Measurements from ENCODE around the gene IGDCC3.

Gene IGDCC3

DNA sequence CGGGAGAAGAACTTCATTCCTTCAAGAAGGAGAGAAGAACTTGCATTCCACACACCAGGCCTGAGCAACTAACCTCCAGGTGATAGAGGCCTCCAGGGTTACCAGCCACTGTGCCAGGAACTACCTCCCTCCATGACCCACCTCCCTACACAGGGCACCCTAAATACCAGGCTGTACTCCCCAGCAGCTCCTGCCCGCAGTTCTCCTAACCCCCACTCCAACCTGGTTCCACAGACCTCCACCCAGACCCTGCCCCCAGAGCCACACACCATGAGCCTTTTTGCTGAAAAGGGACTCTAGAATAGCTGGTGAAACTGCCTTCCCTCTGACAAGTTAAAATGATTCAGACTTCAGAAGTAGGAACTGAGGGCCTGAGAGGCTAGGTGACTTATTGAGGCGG, 8.2 kb downstream of the IGDCC3 start:
- H3K4me3 ChIP-seq (ENCODE audit: low read depth, low read length): no peak overlapping the region
- TF ChIP-seq, protein P1, sequence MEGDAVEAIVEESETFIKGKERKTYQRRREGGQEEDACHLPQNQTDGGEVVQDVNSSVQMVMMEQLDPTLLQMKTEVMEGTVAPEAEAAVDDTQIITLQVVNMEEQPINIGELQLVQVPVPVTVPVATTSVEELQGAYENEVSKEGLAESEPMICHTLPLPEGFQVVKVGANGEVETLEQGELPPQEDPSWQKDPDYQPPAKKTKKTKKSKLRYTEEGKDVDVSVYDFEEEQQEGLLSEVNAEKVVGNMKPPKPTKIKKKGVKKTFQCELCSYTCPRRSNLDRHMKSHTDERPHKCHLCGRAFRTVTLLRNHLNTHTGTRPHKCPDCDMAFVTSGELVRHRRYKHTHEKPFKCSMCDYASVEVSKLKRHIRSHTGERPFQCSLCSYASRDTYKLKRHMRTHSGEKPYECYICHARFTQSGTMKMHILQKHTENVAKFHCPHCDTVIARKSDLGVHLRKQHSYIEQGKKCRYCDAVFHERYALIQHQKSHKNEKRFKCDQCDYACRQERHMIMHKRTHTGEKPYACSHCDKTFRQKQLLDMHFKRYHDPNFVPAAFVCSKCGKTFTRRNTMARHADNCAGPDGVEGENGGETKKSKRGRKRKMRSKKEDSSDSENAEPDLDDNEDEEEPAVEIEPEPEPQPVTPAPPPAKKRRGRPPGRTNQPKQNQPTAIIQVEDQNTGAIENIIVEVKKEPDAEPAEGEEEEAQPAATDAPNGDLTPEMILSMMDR (IDR thresholded peaks at IDR 0.05; ENCODE audit: low read depth, low read length): no peak

GRCh38 chr15:65369212-65369547, 8.6 kb downstream of the IGDCC3 start:
- no peak overlapping the region for H3K4me3 ChIP-seq (ENCODE audit: low read depth, low read length)
- TF ChIP-seq, protein P1 (IDR thresholded peaks at IDR 0.05; ENCODE audit: low read depth, low read length): no peak

GRCh38 chr15:65368302-65369211, 9.2 kb downstream of the IGDCC3 start:
- no peak overlapping the region for H3K4me3 ChIP-seq (ENCODE audit: low read depth, low read length)
- TF ChIP-seq, protein P1 (IDR thresholded peaks at IDR 0.05; ENCODE audit: low read depth, low read length): no peak

GRCh38 chr15:65366122-65366892, 11.5 kb downstream of the IGDCC3 start:
- TF ChIP-seq, protein P1 (IDR thresholded peaks at IDR 0.05; ENCODE audit: low read depth, low read length): no peak
- H3K4me3 ChIP-seq (ENCODE audit: low read depth, low read length): no peak overlapping the region

DNA sequence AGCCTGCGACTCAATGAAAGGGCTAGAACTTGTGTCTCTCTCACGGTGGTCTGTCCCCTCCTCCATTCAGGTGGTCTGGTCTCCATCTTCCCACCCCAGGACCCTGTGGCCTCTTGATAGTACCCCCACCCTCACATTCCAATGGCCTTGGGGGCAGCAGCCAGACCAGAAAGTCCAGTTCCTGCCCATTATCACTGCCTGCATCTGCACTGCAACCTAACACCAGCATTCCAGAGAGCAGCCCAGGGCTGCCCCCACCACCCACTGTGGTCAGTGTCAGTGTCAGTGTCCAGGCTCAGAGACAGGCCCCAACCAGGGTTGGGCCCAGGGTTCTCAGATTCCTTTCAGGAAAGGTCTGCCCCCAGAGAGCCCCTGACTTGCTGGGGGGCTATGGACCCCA, 12.6 kb downstream of the IGDCC3 start:
- no peak overlapping the region for H3K4me3 ChIP-seq (ENCODE audit: low read depth, low read length)
- TF ChIP-seq, protein P1 (IDR thresholded peaks at IDR 0.05; ENCODE audit: low read depth, low read length): no peak

DNA sequence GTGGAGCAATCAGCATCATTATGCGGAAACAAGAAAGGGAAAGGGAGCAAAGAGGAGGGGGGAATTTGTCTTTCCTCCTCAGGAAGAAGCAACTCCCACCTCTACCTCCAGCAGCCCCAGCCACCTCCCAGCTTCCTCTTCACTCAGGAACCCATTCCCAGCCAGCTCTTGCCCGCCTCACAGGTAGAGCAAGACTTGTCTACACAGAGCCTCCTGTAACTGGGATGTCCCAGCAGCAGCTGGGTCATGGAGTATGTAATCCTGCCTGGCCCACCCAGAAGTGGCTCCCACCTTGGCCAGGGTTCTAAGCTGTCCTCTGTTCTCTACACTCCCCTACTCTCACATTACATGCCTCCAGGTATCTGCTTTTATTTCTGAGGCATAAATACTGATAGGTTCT, 14.0 kb downstream of the IGDCC3 start:
- no peak overlapping the region for H3K4me3 ChIP-seq (ENCODE audit: low read depth, low read length)
- TF ChIP-seq, protein P1 (IDR thresholded peaks at IDR 0.05; ENCODE audit: low read depth, low read length): no peak

- no peak overlapping the region for H3K4me3 ChIP-seq (ENCODE audit: low read depth, low read length)
- TF ChIP-seq, protein P1 (IDR thresholded peaks at IDR 0.05; ENCODE audit: low read depth, low read length): no peak
Observed at GRCh38 chr15:65363306-65363705, 14.5 kb downstream of the IGDCC3 start.
